HG03520 (cell line): ENCODE results near the gene TTLL5.

Experiments
- ATAC-seq: cut with Tn5 transposase; IDR thresholded peaks from one replicate; pipeline ENCODE4 v1.9.1; 2021; ENCODE audit warnings: mild to moderate bottlenecking, moderate library complexity; ENCODE audit not compliant: unreplicated experiment

TTLL5 gene, protein sequence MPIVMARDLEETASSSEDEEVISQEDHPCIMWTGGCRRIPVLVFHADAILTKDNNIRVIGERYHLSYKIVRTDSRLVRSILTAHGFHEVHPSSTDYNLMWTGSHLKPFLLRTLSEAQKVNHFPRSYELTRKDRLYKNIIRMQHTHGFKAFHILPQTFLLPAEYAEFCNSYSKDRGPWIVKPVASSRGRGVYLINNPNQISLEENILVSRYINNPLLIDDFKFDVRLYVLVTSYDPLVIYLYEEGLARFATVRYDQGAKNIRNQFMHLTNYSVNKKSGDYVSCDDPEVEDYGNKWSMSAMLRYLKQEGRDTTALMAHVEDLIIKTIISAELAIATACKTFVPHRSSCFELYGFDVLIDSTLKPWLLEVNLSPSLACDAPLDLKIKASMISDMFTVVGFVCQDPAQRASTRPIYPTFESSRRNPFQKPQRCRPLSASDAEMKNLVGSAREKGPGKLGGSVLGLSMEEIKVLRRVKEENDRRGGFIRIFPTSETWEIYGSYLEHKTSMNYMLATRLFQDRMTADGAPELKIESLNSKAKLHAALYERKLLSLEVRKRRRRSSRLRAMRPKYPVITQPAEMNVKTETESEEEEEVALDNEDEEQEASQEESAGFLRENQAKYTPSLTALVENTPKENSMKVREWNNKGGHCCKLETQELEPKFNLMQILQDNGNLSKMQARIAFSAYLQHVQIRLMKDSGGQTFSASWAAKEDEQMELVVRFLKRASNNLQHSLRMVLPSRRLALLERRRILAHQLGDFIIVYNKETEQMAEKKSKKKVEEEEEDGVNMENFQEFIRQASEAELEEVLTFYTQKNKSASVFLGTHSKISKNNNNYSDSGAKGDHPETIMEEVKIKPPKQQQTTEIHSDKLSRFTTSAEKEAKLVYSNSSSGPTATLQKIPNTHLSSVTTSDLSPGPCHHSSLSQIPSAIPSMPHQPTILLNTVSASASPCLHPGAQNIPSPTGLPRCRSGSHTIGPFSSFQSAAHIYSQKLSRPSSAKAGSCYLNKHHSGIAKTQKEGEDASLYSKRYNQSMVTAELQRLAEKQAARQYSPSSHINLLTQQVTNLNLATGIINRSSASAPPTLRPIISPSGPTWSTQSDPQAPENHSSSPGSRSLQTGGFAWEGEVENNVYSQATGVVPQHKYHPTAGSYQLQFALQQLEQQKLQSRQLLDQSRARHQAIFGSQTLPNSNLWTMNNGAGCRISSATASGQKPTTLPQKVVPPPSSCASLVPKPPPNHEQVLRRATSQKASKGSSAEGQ (N-terminal part only)

DNA sequence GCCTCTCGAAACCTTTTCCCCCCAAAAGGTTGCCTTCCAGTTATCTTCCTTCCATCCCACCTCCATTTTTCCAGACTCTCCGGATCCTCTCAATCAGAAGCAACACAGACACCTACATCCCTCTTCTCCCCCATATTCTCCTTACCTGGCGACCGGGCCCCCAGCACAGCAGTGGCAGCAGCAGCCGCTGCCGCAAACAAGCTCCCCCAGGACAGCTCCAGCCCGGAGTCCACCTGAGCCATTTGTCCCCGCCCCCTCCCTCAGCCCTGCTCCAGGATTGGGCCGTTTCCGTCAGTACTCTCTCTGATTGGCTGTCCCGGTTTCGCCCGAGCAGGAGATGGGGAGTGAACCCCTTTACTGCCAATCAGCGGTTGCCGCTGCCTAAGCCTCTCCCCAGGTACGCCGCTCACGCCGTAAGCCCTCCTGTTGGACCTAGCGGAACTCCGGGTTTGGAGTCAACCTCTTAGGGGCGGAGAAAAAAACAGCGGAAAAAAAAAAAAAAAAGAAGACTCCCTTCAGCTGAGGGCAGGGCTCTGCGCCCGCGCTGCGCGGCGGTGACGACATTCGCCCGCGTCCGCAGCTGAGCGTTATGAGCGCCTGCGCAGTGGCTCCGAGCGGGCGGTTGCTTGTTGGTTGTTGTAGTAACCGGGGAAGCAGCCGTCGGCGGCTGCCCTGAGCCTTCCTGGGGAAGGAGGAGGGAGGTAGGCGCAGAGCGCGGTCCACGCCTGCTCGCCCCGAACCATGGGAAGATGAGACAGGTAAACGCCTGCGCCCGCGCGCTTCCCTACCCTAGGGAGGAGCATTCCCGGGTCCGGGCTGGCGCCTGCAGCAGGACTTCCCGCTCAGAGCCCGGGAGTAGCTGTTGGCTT lies at the start of gene TTLL5, which contains the start of gene ERG28:
TTLL5 (plus strand) TSS at position 617 of the 869 bp plus-strand sequence. CDS start 1,904 bp downstream, outside the sequence.
ERG28 (minus strand) TSS at position 247 of the 869 bp plus-strand sequence. CDS start 3,374 bp downstream, outside the sequence.
- peak; percentile 97 for ATAC-seq

DNA sequence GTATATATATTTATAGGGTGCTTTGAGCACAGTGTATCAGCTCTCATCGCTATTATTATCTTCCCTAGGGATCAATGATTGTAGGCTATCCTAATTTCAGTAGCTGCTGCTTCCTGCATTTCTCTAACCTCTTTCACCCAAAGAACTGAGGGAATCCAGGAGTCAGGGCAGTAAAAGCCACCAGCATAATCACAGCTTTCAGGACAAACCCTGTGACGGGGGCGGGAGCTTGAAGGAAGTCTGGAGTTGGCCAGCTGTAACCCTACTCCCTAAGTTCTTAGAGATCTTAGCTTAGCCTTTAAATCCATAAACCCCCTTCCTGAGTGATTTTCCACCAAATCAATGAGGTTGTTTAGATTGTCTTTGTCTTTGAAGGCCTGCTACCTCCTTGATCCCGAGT lies 48.9 kb upstream of the TTLL5 start:
- ATAC-seq = no peak

GRCh38 chr14:75614179-75614578 lies 46.9 kb upstream of the TTLL5 start:
- no peak for ATAC-seq

DNA sequence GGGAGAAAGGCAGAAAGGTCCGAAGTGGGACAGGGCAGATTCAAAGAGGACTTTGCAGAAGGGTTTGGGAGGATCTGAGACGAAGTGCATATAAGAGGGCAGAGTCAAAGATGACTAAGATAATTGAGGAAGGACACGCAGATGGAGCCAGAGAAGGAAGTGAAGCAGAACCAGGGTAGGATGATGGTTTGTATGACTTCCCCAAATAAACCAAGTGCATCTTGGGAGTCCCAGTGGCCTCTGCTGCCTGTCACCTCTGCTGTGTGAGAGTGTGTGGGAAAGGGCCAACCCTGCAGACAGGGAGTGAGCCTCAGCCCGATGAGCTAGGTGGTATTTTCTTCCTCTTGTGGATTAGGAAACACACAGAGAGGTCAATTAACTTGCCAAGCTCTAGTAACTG lies 45.8 kb upstream of the TTLL5 start:
- ATAC-seq = no peak

DNA sequence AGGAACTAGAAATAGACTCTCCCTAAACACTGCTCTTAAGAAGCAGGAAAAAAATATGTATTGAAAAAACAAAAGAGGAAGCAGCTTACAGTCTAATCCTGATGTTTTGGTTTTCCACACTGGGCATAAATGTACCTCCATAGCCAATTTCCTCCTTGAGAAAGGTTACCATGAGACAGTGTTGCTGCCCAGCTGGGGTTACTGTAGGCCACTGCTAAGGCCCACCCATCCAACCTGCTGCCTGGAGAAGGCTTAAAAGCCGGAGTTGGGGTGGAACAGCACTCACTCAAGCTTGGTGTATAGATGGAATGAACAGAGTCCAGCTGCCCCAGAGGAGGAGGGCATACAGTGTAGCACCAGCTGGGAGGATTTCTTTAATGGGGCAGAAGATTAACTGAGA lies 41.5 kb upstream of the TTLL5 start:
- ATAC-seq = no peak

GRCh38 chr14:75625034-75625433 lies 36.0 kb upstream of the TTLL5 start:
- ATAC-seq = no peak

DNA sequence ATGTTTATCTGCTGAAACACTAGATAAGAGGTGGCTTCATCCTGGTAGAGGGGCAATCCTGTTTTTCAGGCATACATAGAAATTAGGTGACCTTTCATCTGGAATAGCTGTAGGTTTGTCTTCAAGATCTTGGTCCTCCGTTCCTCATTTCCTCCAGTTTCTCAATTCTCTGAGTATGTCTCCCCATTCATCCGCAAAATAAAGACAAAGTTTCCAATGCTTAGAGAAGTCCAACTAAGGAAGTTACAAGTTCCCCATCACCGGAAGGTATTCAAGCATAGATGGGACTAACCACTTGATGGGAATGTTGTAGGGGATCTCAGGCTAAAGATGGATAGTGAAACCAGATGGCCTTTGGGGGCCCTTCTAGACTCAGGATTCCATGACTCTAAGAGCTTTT lies 34.6 kb upstream of the TTLL5 start:
- ATAC-seq = no peak

- ATAC-seq = no peak
Measured at GRCh38 chr14:75626863-75627262, 34.2 kb upstream of the TTLL5 start.

- ATAC-seq = no peak
Measured at GRCh38 chr14:75627406-75627805, 33.6 kb upstream of the TTLL5 start.

GRCh38 chr14:75628816-75629215 lies 32.2 kb upstream of the TTLL5 start:
- ATAC-seq = no peak

DNA sequence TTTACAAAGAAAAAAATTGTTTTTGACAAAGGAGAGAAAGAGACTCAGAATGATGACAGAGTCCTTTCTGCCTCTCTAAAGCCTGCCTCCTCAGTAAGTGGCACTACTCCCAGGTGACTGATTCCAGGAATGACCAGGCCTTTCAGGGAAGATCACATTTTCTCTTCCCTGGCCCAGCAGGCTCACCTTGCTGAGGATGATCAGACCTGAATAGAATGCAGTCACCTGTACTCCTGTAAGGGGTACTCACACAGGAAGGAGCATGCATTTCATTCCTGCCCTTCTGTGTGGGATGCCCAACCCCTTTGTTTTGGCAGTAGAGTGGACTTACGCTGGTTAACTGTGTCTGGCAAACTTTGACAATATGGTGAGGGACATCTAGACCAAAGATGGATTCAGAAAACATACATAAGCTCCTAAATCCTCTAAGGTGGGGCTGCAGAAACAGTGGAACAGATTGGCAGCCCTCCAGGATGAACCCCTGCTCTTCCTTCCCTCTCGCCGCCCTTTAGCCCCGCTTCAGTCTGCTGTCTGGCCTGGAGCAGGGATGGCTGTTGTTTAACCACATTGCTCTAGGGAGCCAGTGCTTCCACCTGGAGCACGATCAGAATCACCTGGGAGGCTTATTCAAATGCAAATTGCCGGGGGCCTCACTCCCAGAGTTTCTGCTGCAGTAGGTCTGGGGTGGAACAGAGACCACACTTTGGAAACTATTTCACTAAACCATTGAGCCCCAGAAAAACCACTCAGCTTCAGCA lies 30.2 kb upstream of the TTLL5 start:
- no peak for ATAC-seq

DNA sequence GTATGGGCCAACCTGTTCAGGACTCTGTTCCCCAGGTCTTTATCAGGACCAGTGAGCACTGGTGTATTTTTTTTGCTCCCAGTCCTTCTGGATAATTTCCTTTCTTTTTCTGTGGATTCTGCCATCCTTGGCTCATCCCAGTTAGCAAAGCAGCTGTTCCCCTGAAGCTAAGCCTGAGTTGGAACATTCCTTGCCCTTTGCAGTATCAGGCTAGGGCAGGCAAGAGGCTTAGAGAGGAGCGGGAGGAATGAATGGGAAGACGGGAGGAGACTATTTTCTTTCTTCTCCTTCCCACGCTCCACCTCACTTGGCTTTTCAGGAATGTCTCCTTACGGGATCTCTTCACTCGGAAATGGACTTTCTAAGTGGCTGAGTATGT lies 29.6 kb upstream of the TTLL5 start:
- no peak for ATAC-seq

DNA sequence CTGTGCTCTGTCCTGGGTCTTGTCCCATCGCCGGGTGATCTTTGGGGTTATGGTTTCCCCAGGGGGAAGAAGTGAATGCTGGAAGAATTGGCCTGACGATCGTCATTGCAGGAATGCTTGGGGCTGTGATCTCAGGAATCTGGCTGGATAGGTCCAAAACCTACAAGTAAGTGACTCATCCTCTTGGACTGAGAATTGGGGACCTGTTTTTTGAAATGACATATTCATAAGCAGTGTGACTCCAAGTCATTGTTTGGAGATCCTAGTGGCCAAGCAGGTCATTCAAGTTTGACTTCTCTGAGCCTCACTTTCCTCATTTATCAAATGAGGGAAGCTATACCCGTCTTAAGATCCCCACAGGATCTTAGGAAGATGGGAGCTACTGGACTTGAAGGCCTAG lies 26.2 kb upstream of the TTLL5 start:
- ATAC-seq = no peak

- no peak for ATAC-seq
Measured at GRCh38 chr14:75636100-75636692, 24.9 kb upstream of the TTLL5 start.

GRCh38 chr14:75640876-75641275 lies 20.2 kb upstream of the TTLL5 start:
- ATAC-seq = no peak

DNA sequence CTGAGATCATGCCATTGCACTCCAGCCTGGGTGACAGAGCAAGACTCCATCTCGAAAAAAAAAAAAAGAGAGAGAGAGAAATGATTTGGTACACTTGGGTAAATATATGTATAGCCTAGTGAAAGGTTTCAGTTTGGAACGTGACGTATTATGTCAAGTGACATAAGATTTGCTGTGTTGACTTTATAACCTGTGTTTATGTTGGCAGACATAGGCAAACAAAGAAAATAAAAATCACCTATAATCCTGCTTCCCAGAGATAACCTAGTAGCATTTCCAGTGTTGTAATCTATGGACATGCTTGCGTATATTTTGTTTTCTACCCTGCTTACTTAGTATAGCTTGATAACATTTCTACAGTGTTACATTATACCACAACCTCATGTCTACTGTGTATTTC lies 17.1 kb upstream of the TTLL5 start:
- no peak for ATAC-seq

GRCh38 chr14:75645056-75645455 lies 16.0 kb upstream of the TTLL5 start:
- ATAC-seq = no peak

- ATAC-seq = no peak
Measured at GRCh38 chr14:75646762-75647161, 14.3 kb upstream of the TTLL5 start.

DNA sequence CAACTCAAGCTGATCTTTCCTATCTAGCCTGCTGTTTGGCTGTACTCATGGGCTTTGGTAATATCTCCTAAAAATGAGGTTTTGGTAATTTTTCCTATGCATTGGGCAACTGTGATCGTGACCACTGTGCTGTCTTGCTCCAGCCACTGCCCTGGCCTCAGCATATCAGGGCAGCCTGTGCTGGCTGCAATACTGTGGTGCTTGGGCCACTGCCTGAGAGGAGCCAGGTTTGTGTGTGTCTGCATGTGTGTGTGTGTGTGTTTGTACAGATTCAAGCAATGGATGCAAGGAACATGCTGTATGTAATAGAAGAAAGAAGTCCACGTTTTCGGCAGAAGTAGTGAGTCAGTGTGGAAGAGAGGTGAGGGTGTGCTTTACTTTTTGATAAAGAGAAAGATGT lies 13.4 kb upstream of the TTLL5 start:
- ATAC-seq = no peak
